HG03378 (cell line): ENCODE data around the gene RAB3B.
"Not testable (repeated sequence)": the region's sequence is repeated elsewhere in the genome, so short reads cannot be mapped to it uniquely, and the experiment has no call there.

Experiments used
- ATAC-seq: cut with Tn5 transposase; IDR thresholded peaks from one replicate; pipeline ENCODE4 v1.9.1; 2021; ENCODE audit warnings: mild to moderate bottlenecking, moderate library complexity; ENCODE audit not compliant: unreplicated experiment

Gene RAB3B

GRCh38 chr1:51922040-51922439 is 68.5 kb downstream of the RAB3B start:
- no peak for ATAC-seq

DNA sequence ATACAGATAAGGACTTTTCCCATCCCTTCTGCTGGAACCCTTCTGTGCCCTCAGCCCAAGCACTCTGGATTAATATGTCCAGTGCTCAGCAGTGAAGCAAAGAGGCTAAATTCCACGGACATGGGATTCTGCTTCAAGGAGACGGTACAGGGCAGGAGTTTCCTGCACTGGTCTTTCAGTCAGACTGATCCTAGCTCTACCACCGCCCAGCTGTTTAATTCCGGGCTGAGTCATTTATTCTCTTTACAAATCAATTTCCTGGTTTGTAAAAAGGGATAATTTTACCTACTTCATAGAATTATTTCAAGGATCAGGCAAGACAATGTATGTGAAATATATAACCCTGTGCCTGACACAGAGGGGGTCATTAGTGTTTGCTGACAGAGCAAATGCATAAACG is 70.4 kb downstream of the RAB3B start:
- no peak for ATAC-seq

GRCh38 chr1:51919684-51920083 is 70.8 kb downstream of the RAB3B start:
- ATAC-seq = no peak

GRCh38 chr1:51916587-51917405 is 73.7 kb downstream of the RAB3B start:
- ATAC-seq = no peak

DNA sequence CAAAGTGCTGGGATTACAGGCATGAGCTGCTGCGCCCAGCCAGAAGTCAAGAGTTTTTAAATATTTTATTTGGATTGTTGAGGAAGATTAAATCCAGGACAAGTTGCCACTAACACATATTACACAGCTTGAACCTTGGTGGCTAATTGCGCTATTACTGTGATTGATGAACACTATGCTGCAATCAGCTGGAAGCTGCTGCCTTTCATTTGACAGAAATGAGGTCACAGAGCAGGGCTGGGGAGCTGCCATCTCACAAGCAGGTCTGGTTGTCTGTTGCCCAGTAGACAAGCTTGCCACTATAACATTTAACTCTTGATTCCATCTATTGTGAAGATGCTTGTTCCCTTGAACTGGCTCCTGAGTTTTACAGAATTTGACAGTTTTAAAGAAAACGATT is 74.5 kb downstream of the RAB3B start:
- ATAC-seq = no peak

DNA sequence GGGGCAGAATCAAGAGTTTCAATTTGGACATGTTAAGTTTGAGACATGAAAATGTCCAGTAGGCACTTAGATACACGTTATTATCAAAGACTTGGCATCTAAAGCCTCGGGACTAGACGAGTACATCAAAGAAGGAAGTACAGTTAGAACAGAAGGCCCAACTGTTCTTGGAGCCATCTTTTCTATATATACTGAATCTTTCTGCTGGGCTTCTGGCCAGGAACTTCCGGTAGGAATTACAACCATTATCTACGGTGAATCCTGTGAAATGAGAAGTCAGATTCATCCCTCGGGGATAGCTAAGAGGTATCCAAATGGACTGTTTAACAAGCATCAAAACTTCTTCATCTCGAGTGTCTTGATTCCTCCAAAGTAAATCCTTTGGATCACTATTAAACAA is 77.6 kb downstream of the RAB3B start:
- no peak for ATAC-seq

GRCh38 chr1:51910221-51911000 is 80.1 kb downstream of the RAB3B start:
- no peak for ATAC-seq

DNA sequence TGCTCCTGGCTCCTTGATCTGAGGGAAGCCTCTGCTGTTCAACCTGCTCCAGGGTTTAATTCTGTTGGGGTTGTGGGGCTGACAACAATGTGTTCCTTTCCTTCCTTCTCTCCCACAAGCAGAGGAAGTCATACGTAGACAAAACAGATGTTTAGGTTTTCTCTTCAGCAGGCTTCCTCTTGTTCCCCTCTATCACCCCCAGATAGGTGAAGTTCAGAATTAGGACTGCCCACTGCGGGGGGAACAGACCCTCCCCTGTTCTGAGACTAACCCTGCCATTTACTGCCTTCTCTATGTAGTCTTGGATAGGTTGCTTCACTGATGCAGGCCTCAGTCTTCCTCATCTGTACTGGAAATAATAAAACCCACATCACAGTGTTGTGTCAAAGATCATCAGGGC is 82.0 kb downstream of the RAB3B start:
- no peak for ATAC-seq

- ATAC-seq = no peak
These were observed 83.3 kb downstream of the RAB3B start for GRCh38 chr1:51907079-51907702.

DNA sequence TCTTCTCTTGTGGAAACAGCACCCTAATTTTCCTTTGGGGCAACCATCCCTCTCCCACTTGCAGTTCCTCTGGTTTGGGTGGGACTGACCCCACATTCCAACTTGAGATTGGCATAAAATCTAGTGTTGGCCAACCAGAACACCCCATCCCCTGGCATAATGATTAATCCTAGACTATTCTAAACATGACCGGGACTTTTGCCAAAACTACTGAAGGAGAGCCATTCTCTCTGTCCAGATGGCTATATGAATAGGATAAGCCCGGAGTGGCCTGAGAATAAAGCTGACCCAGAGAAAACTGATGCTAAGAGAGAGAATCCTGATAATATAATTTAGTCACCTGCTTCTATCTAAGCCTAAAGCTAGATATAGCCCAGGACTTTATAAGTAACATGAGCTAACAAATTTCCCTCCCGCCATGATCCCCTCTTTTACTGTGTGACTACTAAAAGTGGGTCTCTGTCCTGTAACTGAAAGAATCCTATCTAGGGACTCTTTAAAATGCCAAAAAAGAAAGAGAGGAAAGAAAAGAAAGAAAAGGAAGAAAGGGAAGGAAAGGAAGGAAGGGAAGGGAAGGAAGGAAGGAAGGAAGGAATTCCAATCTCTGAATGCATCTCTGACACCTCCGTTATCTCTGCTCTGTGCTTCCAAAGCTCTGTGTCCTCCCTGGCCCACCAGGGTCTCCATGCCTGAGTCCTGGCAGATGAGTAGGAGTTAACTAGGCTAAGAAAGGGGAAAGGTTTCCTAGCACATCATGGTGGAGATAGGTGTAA is 84.0 kb downstream of the RAB3B start:
- no peak for ATAC-seq

GRCh38 chr1:51902456-51902855 is 88.0 kb downstream of the RAB3B start:
- ATAC-seq = no peak

DNA sequence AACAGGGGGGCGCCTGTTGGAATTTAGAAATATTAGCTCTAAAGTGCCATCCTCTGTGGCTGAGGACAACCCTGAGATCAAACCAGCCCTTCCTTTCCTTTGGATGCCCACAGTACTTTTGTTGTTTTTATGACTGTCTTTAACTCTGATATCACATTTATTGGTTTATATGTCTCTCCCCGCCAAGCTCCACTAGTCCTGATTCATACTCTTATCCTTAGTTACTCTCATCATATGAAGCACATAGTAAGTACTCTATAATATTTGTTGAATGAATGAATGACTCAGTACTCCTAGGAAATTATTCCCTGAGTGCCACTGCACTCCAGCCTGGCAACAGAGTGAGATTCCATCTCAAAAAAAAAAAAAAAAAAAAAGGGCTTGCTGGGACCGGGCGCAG is 89.3 kb downstream of the RAB3B start:
- no peak for ATAC-seq

GRCh38 chr1:51899022-51899421 is 91.5 kb downstream of the RAB3B start:
- ATAC-seq = no peak

- no peak for ATAC-seq
These were observed 92.3 kb downstream of the RAB3B start for GRCh38 chr1:51898090-51898734.

DNA sequence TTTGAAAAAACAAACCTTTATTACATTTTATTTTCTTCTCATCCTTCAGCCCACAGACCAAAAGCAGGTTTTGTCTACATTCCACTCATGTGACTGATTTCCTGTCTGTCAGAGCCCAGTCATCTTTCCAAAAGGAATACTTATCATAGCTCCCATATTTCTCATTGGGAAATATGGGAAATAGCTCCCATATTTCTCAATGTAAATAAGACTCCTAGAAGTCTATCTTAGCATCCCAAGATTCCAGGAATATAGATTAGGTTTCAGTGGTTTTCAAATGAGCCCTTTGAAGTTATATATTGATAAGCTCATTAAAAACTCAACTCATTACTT is 92.8 kb downstream of the RAB3B start:
- ATAC-seq = no peak

- not testable (repeated sequence) for ATAC-seq
These were observed 95.8 kb downstream of the RAB3B start for GRCh38 chr1:51894748-51895147.

DNA sequence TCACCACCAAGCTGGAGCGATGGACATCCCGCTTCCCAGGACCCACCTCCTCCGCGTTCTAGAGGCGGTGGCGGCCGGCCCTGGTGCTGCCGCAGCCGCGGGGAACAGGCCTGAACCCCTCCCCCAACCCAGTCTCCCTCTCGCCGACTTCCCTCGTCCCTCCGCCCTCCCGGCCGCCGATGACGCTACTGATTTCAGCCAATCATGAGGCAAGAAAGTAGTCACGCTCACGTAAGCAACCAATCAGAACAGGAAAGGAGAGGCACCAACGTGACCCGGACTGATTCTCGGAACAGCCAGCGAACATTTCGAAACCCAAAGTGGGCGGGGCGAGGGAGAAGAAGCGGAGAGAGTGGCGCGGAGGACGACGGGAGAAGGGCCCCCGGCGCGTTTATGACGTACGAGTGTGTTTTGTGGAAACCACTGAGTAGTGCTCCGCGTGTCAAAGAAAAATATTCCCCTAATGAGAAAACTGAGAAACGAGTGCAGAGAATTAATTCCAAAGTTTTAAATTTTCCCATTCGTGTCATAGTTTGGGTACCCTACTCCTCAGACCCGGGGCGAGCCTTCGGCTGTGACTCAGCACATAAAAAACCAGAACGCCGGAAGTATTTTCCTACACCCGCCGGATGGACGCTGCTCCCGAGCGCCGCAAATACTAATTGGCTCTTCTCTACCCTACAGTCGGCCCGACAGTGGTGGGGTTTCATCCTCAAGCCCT is 111.7 kb downstream of the RAB3B start, which contains the start of gene NRDC:
Gene NRDC (minus strand): TSS at position 112 of the 721 bp plus-strand sequence. CDS start 112 bp downstream, outside the sequence.
- peak; percentile 93 for ATAC-seq

- peak; percentile 16 for ATAC-seq
These were observed 112.2 kb downstream of the RAB3B start for GRCh38 chr1:51878308-51878615.

- no peak for ATAC-seq
These were observed 112.8 kb downstream of the RAB3B start for GRCh38 chr1:51877434-51878307.
